ENCODE measurements around the gene BATF. TPM values are rescaled to one million over a fixed set of nuclear protein-coding genes. Genes with fewer than 3 reads are reported as not detected.

The BATF gene
- total RNA-seq, 6 experiments from 2014 or later, result 0.24 to 10.4 (median 0.87) TPM

DNA sequence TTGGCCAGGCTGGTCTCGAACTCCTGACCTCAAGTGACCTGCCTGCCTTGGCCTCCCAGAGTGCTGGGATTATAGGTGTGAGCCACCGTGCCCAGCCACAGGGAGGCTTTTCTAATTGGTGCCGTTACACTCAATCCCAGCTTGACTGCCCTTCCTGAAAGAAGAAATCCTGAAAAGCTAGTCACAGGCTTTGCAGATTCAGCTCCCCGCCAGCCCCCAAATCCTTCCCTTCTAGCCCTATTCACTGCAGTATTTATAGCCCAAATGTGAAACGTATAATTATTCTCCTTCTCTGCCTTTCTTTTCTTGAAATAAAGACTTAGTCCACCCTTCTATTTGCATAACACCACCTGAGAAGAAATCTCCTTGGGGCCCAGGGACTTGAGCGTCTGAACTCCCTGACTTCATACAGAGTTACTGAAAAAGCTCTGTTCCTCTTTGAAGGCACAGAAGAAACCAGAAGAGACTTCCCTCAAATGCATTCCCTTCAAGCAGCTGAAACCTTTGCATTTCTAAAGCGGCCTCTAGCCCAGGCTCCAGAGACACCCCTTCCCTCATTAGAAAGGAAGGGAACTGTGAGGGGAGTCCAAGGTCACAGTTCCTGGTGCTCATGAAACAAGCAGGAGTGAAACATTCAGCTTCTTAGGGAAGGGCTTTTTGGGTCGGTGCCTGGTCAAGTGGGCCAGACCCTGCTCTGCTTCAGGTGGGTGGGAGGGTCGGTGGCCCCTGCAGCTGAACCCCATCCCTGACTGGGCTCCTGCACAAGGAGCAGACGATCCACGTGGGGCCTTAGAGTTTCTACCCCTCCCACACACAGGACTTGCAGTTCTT, 42.3 kb upstream of the BATF start:
- 46% methylated on average over 8 of the region's 11 CpGs for WGBS (ENCODE audit: insufficient coverage, low coverage, low lambda C conversion rate, missing lambda C conversion rate)
- Histone ChIP-seq H3K27ac (no peak overlapping the region), H3K9me3 (no peaks in the 10 kb centered on the region), H3K4me1 (peaks cover 0 to 10% (median 2%) of the 10 kb centered on the region in 4 donors), H3K4me3 (no peak overlapping the region), H3K27me3 (no peaks in the 10 kb centered on the region), H3K36me3 (no peaks in the 10 kb centered on the region)
- no peak for ATAC-seq
- TF ChIP-seq, protein P1, sequence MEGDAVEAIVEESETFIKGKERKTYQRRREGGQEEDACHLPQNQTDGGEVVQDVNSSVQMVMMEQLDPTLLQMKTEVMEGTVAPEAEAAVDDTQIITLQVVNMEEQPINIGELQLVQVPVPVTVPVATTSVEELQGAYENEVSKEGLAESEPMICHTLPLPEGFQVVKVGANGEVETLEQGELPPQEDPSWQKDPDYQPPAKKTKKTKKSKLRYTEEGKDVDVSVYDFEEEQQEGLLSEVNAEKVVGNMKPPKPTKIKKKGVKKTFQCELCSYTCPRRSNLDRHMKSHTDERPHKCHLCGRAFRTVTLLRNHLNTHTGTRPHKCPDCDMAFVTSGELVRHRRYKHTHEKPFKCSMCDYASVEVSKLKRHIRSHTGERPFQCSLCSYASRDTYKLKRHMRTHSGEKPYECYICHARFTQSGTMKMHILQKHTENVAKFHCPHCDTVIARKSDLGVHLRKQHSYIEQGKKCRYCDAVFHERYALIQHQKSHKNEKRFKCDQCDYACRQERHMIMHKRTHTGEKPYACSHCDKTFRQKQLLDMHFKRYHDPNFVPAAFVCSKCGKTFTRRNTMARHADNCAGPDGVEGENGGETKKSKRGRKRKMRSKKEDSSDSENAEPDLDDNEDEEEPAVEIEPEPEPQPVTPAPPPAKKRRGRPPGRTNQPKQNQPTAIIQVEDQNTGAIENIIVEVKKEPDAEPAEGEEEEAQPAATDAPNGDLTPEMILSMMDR (IDR thresholded peaks at IDR 0.05), result no peak
- no peak for TF ChIP-seq POLR2A (IDR thresholded peaks at IDR 0.05)
- no peak for DNase-seq
- intact Hi-C loops (cut with DNase I), result no loop called here

DNA sequence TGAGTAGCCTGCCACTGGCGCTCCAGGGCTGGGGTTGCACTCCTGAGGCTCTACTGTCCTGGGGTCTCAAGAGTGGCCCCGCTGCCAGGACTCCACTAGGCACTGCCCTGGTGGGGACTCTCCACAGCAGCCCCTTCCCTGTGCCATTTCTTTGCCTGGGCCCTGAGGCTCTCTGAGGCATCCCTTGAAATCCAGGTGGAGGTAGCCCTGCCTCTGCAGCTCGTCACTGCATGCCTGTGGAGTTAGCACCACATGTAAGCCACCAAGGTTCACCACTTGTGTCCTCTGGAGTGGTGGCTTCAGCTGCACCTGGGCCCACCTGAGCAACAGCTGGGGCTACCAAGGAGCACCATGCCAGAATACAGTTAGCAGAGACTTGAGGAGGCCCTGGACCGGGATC, 39.9 kb upstream of the BATF start:
- no peak overlapping the region for H3K27ac ChIP-seq
- peaks cover 0 to 10% (median 3%) of the 10 kb centered on the region in 4 donors for H3K4me1 ChIP-seq
- intact Hi-C loops (cut with DNase I), result no loop called here
- no peak for ATAC-seq
- no peak for DNase-seq
- H3K27me3 ChIP-seq, result no peaks in the 10 kb centered on the region
- TF ChIP-seq, protein P1 (IDR thresholded peaks at IDR 0.05), result no peak
- no peak for TF ChIP-seq POLR2A (IDR thresholded peaks at IDR 0.05)
- H3K9me3 ChIP-seq, result no peaks in the 10 kb centered on the region
- H3K4me3 ChIP-seq, result no peak overlapping the region
- 100% methylated on average over 1 of the region's 4 CpGs for WGBS (ENCODE audit: insufficient coverage, low coverage, low lambda C conversion rate, missing lambda C conversion rate)
- no peaks in the 10 kb centered on the region for H3K36me3 ChIP-seq

DNA sequence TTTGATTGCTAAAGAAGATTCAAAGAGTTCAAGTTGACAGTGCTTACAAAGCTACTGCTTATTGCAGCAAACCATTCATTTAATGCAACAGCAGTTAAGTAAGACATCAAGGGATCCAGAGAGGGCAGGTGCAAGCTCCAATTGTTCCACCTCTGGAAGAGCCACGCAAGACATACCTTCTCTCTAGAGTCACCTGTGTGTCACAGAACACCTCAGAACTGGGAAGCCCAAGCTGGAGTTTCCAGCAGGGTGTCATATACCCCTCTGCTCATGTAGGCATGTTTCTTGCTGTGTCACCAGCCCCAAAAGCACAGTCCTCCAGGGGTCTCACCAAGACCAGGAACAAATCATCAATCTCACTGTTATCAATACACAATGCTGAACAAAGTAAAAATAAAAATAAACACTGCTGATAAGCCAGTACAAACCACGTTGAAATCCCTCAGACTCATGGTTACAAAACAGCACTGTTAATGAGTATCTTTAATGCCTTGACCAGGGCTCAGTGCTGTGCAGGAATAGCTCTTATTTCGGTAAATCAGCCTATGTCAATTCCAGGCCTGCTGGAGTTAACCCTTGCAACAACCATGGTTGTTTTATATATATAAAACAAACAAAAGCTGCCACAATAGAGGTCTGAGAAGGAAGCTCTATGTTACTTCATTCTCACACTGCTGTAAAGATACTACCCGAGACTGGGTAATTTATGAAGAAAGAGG, 37.4 kb upstream of the BATF start:
- H3K9me3 ChIP-seq, result no peaks in the 10 kb centered on the region
- H3K27ac ChIP-seq, result no peak overlapping the region
- H3K36me3 ChIP-seq, result no peaks in the 10 kb centered on the region
- ATAC-seq, result peak; percentile 78 to 85 (median 80)
- no peaks in the 10 kb centered on the region for H3K27me3 ChIP-seq
- no peak for DNase-seq
- WGBS (ENCODE audit: insufficient coverage, low coverage, low lambda C conversion rate, missing lambda C conversion rate), result 49% methylated on average over 3 of the region's 4 CpGs
- peaks cover 0 to 10% (median 3%) of the 10 kb centered on the region in 4 donors for H3K4me1 ChIP-seq
- TF ChIP-seq POLR2A (IDR thresholded peaks at IDR 0.05), result no peak
- TF ChIP-seq, protein P1 (IDR thresholded peaks at IDR 0.05), result no peak
- intact Hi-C loops (cut with DNase I), result loop anchor here in 1 of 2 donors (5.0 kb wide), 1 partner anchor 173 kb away; no protein-coding TSS in a partner anchor
- H3K4me3 ChIP-seq, result no peak overlapping the region

DNA sequence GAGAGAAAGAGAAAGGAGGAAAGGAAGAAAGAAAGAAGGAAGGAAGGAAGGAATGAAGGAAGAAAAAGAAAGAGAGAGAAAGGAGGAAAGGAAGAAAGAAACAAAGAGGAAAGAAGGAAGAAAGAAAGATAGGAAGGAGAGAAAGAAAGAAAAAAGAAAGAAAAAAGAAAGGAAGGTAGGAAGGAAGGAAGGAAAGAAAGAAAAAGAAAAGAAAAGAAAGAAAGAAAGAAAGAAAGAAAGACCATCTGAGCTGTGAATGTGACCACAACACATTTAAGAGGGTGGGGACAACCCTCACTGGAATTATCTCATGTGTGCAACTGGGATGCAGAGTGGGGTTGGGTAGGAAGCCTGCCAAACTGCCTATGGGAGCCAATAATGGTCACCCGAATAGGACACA, 36.0 kb upstream of the BATF start:
- no peaks in the 10 kb centered on the region for H3K36me3 ChIP-seq
- H3K27me3 ChIP-seq, result no peaks in the 10 kb centered on the region
- intact Hi-C loops (cut with DNase I), result loop anchor here (2.0 to 5.0 kb wide), 2 partner anchors 174 to 178 kb away; no protein-coding TSS in a partner anchor
- H3K4me3 ChIP-seq, result no peak overlapping the region
- no peak for ATAC-seq
- no peak for DNase-seq
- no peaks in the 10 kb centered on the region for H3K9me3 ChIP-seq
- TF ChIP-seq, protein P1 (IDR thresholded peaks at IDR 0.05), result no peak
- TF ChIP-seq POLR2A (IDR thresholded peaks at IDR 0.05), result no peak
- peaks cover 0 to 10% (median 3%) of the 10 kb centered on the region in 4 donors for H3K4me1 ChIP-seq
- WGBS (ENCODE audit: insufficient coverage, low coverage, low lambda C conversion rate, missing lambda C conversion rate), result 60% methylated on average over 1 of the region's 1 CpG
- H3K27ac ChIP-seq, result no peak overlapping the region

Data from right lobe of liver (tissue), 6 donors.